ENCODE results near the gene MYCBP. TPM values are rescaled to one million over a fixed set of nuclear protein-coding genes. Genes with fewer than 3 reads are reported as not detected.

Gene MYCBP
- total RNA-seq, 1 experiment from 2014 or later: 51.9 TPM

DNA sequence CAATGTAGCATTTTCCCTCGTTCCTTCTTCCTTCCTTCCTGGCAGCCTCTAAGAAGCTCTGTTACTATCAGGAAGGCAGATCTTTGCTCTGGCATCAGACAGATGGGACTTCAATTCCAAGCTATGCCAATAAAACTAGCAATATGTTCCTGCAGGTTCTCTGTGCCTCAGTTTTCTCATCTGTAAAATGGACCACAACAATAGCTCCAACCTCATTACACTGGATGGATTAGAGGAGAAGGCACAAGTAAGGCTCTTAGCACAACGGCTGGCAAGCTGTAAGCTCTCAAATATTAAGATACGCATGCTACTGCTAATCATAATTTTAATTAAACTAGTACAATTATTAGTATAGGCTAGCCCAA lies 40.8 kb downstream of the MYCBP start:
- no peak overlapping the region for H3K4me3 ChIP-seq
- no peaks in the 10 kb centered on the region for H3K4me1 ChIP-seq (replicated peaks; ENCODE audit: insufficient read depth)
- CTCF ChIA-PET: interaction anchor here (0.6 kb wide), 1 partner anchor 855 kb away, joined by 11 read pairs; no protein-coding TSS in a partner anchor
- no peak overlapping the region for H3K27ac ChIP-seq
- H4K20me1 ChIP-seq (ENCODE audit: insufficient read depth): no peaks in the 10 kb centered on the region
- DNase-seq: no peak
- peaks cover 52% of the 10 kb centered on the region for H3K27me3 ChIP-seq (ENCODE audit: insufficient read depth, low read depth)
- H3K9me3 ChIP-seq (ENCODE audit: insufficient read depth, low read depth): no peaks in the 10 kb centered on the region
- H3F3A ChIP-seq (ENCODE audit: insufficient read depth, low read depth): 0 out of 2 replicates have a peak, but pooled peaks cover 3% of the 10 kb centered on the region
- no peak overlapping the region for H3K4me2 ChIP-seq
- H3K36me3 ChIP-seq (ENCODE audit: low read depth): no peaks in the 10 kb centered on the region
- intact Hi-C loops (cut with micrococcal nuclease; ENCODE audit: unreplicated experiment): no loop called here
- H2AFZ ChIP-seq: no peak overlapping the region
- H3K79me2 ChIP-seq (ENCODE audit: low read depth): no peaks in the 10 kb centered on the region
- POLR2A ChIA-PET (ENCODE audit: unreplicated experiment): no interaction called here
- BruUV-seq (replicated peaks): no TSS peak
- H3K9me2 ChIP-seq (ENCODE audit: insufficient read depth): no peaks in the 10 kb centered on the region
- TF ChIP-seq, protein P1, sequence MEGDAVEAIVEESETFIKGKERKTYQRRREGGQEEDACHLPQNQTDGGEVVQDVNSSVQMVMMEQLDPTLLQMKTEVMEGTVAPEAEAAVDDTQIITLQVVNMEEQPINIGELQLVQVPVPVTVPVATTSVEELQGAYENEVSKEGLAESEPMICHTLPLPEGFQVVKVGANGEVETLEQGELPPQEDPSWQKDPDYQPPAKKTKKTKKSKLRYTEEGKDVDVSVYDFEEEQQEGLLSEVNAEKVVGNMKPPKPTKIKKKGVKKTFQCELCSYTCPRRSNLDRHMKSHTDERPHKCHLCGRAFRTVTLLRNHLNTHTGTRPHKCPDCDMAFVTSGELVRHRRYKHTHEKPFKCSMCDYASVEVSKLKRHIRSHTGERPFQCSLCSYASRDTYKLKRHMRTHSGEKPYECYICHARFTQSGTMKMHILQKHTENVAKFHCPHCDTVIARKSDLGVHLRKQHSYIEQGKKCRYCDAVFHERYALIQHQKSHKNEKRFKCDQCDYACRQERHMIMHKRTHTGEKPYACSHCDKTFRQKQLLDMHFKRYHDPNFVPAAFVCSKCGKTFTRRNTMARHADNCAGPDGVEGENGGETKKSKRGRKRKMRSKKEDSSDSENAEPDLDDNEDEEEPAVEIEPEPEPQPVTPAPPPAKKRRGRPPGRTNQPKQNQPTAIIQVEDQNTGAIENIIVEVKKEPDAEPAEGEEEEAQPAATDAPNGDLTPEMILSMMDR (conservative IDR thresholded peaks at IDR 0.05): no peak
- TF ChIP-seq EZH2 (IDR thresholded peaks at IDR 0.05; ENCODE audit: low read depth): no peak

DNA sequence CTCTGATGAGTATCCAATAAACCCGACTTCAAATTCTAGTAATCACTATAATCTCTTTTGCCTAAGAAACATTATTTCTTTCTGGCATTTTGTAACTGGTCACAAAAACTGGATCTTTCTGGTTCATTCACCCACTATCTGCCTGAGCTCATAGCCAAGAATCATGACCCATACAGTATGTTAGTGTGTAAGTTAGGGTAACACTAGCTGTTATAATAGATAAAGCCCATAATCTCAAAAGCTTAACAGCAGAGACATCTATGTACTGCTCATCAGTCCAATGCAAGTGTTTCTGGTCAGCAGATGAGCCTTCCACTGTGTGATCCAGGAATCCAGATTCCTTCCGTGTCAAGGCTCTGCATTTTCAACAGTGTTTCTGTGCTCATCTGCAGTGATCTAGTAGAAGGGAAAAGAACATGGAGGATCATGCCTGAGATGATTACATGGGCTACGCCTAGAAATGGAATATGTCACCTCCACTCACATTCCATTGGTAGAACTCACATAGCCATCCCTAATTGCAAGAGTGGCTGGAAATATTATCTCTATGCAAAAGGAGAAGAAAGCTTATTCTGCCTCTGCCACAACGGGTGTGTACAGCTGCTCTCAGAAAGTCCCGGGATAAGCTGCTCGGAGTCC lies 41.3 kb downstream of the MYCBP start:
- no peaks in the 10 kb centered on the region for H3K9me2 ChIP-seq (ENCODE audit: insufficient read depth)
- no peak overlapping the region for H2AFZ ChIP-seq
- H3F3A ChIP-seq (ENCODE audit: insufficient read depth, low read depth): 0 out of 2 replicates have a peak, but pooled peaks cover 3% of the 10 kb centered on the region
- ChIA-PET POLR2A (ENCODE audit: unreplicated experiment) (no interaction called here), CTCF (interaction anchor here (0.6 kb wide), 2 partner anchors 270 to 854 kb away, joined by 3 to 11 read pairs; no protein-coding TSS in a partner anchor)
- no peaks in the 10 kb centered on the region for H3K4me1 ChIP-seq (replicated peaks; ENCODE audit: insufficient read depth)
- no TSS peak for BruUV-seq (replicated peaks)
- H3K9me3 ChIP-seq (ENCODE audit: insufficient read depth, low read depth): no peaks in the 10 kb centered on the region
- H3K4me3 ChIP-seq: no peak overlapping the region
- H3K36me3 ChIP-seq (ENCODE audit: low read depth): no peaks in the 10 kb centered on the region
- H3K4me2 ChIP-seq: no peak overlapping the region
- intact Hi-C loops (cut with micrococcal nuclease; ENCODE audit: unreplicated experiment): no loop called here
- no peaks in the 10 kb centered on the region for H3K79me2 ChIP-seq (ENCODE audit: low read depth)
- H4K20me1 ChIP-seq (ENCODE audit: insufficient read depth): no peaks in the 10 kb centered on the region
- H3K27me3 ChIP-seq (ENCODE audit: insufficient read depth, low read depth): peaks cover 57% of the 10 kb centered on the region
- TF ChIP-seq EZH2 (IDR thresholded peaks at IDR 0.05; ENCODE audit: low read depth): no peak
- TF ChIP-seq, protein P1 (conservative IDR thresholded peaks at IDR 0.05): no peak
- no peak overlapping the region for H3K27ac ChIP-seq
- no peak for DNase-seq

DNA sequence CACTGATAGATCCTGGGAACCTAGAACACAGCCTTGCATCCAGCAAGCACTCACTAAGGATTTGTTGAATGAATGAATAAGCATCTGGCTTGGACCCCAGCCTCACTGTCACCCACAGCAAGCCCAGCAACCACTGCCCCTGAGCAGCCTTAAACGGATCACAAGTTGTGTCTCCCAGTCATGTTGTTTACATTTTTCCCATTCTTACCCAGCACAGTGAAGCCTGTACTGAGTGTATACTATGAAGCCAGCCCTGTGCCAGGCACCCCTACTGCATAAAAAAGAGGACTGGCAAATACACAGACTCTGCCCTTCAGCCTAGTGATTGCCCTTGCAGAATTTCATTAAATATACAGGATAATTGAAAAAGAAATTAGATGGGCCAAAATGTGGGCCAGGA lies 43.8 kb downstream of the MYCBP start:
- H3F3A ChIP-seq (ENCODE audit: insufficient read depth, low read depth): no peaks in the 10 kb centered on the region
- H3K9me2 ChIP-seq (ENCODE audit: insufficient read depth): no peaks in the 10 kb centered on the region
- no peaks in the 10 kb centered on the region for H3K4me1 ChIP-seq (replicated peaks; ENCODE audit: insufficient read depth)
- no peak overlapping the region for H3K4me3 ChIP-seq
- CTCF ChIA-PET: interaction anchor here (0.7 kb wide), 2 partner anchors 8 to 512 kb away, joined by 4 to 11 read pairs; no protein-coding TSS in a partner anchor
- H2AFZ ChIP-seq: no peak overlapping the region
- peaks cover 82% of the 10 kb centered on the region for H3K27me3 ChIP-seq (ENCODE audit: insufficient read depth, low read depth)
- no peak overlapping the region for H3K4me2 ChIP-seq
- no peak for TF ChIP-seq EZH2 (IDR thresholded peaks at IDR 0.05; ENCODE audit: low read depth)
- TF ChIP-seq, protein P1 (conservative IDR thresholded peaks at IDR 0.05): no peak
- no peaks in the 10 kb centered on the region for H3K36me3 ChIP-seq (ENCODE audit: low read depth)
- no peaks in the 10 kb centered on the region for H3K79me2 ChIP-seq (ENCODE audit: low read depth)
- DNase-seq: no peak
- no TSS peak for BruUV-seq (replicated peaks)
- H4K20me1 ChIP-seq (ENCODE audit: insufficient read depth): no peaks in the 10 kb centered on the region
- intact Hi-C loops (cut with micrococcal nuclease; ENCODE audit: unreplicated experiment): no loop called here
- POLR2A ChIA-PET (ENCODE audit: unreplicated experiment): no interaction called here
- no peaks in the 10 kb centered on the region for H3K9me3 ChIP-seq (ENCODE audit: insufficient read depth, low read depth)
- no peak overlapping the region for H3K27ac ChIP-seq
